WTC11 (cell line): ENCODE data around the gene CHD6. TPM values are rescaled to one million over a fixed set of nuclear protein-coding genes. Genes with fewer than 3 reads are reported as not detected.

Source experiments
- ATAC-seq: fragments of 200-7000 bp; cut with Tn5 transposase; 2 replicates; pipeline ENCODE4 v1.10.0; 2021; ENCODE audit warnings: mild to moderate bottlenecking, moderate library complexity
- CTCF ChIA-PET: fragments of 300-600 bp; sonication (Branson Sonifier 250); formaldehyde crosslinking; loops from one replicate; lab custom pipeline; 2021; ENCODE audit warnings: antibody characterized with exemption; lab: Charles Lee
- POLR2A ChIA-PET: fragments of 350-600 bp; sonication (Branson Sonifier 250); formaldehyde crosslinking; loops from one replicate; lab custom pipeline; 2021; ENCODE audit warnings: antibody characterized with exemption; lab: Charles Lee
- DNase-seq: peaks from one replicate; pipeline ENCODE4 v3.0.0; 2021; ENCODE audit warnings: low spot score
- H3K27ac Mint-ChIP-seq: 2 replicates; pipeline ENCODE4 v1.8.0; 2021; ENCODE audit warnings: mixed read lengths
- H3K27me3 Mint-ChIP-seq: 2 replicates; pipeline ENCODE4 v1.8.0; 2021; ENCODE audit warnings: low read depth, mild to moderate bottlenecking, moderate library complexity, mixed read lengths
- H3K36me3 Mint-ChIP-seq: 2 replicates; pipeline ENCODE4 v1.8.0; 2021; ENCODE audit warnings: mixed read lengths
- H3K4me1 Mint-ChIP-seq: 2 replicates; pipeline ENCODE4 v1.8.0; 2022; ENCODE audit warnings: mixed read lengths
- H3K4me3 Mint-ChIP-seq: 2 replicates; pipeline ENCODE4 v1.8.0; 2021; ENCODE audit warnings: mild to moderate bottlenecking, moderate library complexity, mixed read lengths
- H3K9me3 Mint-ChIP-seq: 2 replicates; pipeline ENCODE4 v1.8.0; 2021; ENCODE audit warnings: mixed read lengths
- AR ChIP-seq: fragments of 250-450 bp; sonication (Bioruptor Pico); IDR thresholded peaks from 2 replicates; pipeline ENCODE4 v1.9.0; 2021; ENCODE audit warnings: mild to moderate bottlenecking
- ARID4B ChIP-seq: sonication (generic); formaldehyde crosslinking; IDR thresholded peaks from 2 replicates; pipeline ENCODE4 v1.8.0; 2023; ENCODE audit warnings: missing genetic modification reagents, mild to moderate bottlenecking, borderline replicate concordance
- ATF1 ChIP-seq: sonication (generic); formaldehyde crosslinking; IDR thresholded peaks from 2 replicates; pipeline ENCODE4 v1.8.1; 2023; ENCODE audit warnings: mild to moderate bottlenecking, moderate library complexity, missing genetic modification reagents
- E2F1 ChIP-seq: sonication (generic); formaldehyde crosslinking; IDR thresholded peaks from 2 replicates; pipeline ENCODE4 v1.8.0; 2022; ENCODE audit warnings: mild to moderate bottlenecking, missing genetic modification reagents
- E2F5 ChIP-seq: sonication (generic); formaldehyde crosslinking; IDR thresholded peaks from 2 replicates; pipeline ENCODE4 v1.8.1; 2022; ENCODE audit warnings: mild to moderate bottlenecking, moderate library complexity, missing genetic modification reagents
- ERG ChIP-seq: fragments of 250-450 bp; sonication (Bioruptor Pico); IDR thresholded peaks from 2 replicates; pipeline ENCODE4 v1.8.0; 2021; ENCODE audit warnings: mild to moderate bottlenecking
- FOXP1 ChIP-seq: sonication (generic); formaldehyde crosslinking; IDR thresholded peaks from 2 replicates; pipeline ENCODE4 v1.8.0; 2022; ENCODE audit warnings: missing genetic modification reagents, mild to moderate bottlenecking, moderate library complexity, borderline replicate concordance
- GTF2I ChIP-seq: fragments of 250-450 bp; sonication (Bioruptor Pico); conservative IDR thresholded peaks from 2 replicates; pipeline ENCODE4 v1.4.0; 2021; ENCODE audit warnings: mild to moderate bottlenecking
- STAT6 ChIP-seq: sonication (generic); formaldehyde crosslinking; conservative IDR thresholded peaks from 2 replicates; pipeline ENCODE4 v1.8.1; 2023; ENCODE audit warnings: mild to moderate bottlenecking, low read depth, missing genetic modification reagents, moderate library complexity
- TCF7 ChIP-seq: sonication (generic); formaldehyde crosslinking; IDR thresholded peaks from 2 replicates; pipeline ENCODE4 v1.8.0; 2022; ENCODE audit warnings: mild to moderate bottlenecking, low read depth, missing genetic modification reagents, moderate library complexity
- USF2 ChIP-seq: sonication (generic); formaldehyde crosslinking; IDR thresholded peaks from 2 replicates; pipeline ENCODE4 v1.8.1; 2023; ENCODE audit warnings: mild to moderate bottlenecking, missing genetic modification reagents, moderate library complexity
- ZMAT4 ChIP-seq: fragments of 250-450 bp; sonication (Bioruptor Pico); IDR thresholded peaks from 2 replicates; pipeline ENCODE4 v1.9.0; 2021; ENCODE audit warnings: mild to moderate bottlenecking
- ZNF121 ChIP-seq: sonication (generic); formaldehyde crosslinking; IDR thresholded peaks from 2 replicates; pipeline ENCODE4 v1.8.0; 2023; ENCODE audit warnings: missing genetic modification reagents
- ZNF317 ChIP-seq: sonication (generic); formaldehyde crosslinking; IDR thresholded peaks from 2 replicates; pipeline ENCODE4 v1.8.1; 2023; ENCODE audit warnings: low read depth, mild to moderate bottlenecking, moderate library complexity, missing genetic modification reagents, borderline replicate concordance
- ZNF532 ChIP-seq: fragments of 250-450 bp; sonication (Bioruptor Pico); IDR thresholded peaks from 2 replicates; pipeline ENCODE4 v1.9.0; 2021; ENCODE audit warnings: mild to moderate bottlenecking, borderline replicate concordance
- total RNA-seq: library from RNA; stranded (reverse); gene quantifications from 3 replicates; pipeline ENCODE4 v1.2.3, GENCODE V29; 2021

The CHD6 gene
- total RNA-seq, 1 experiment from 2014 or later: 52.1 TPM

GRCh38 chr20:41621971-41622370, 3.8 kb upstream of the CHD6 start:
- no peak overlapping the region for H3K27ac Mint-ChIP-seq
- POLR2A ChIA-PET: no interaction called here
- TF ChIP-seq E2F5 (CRISPR knock-in tag) (no peak), ATF1 (CRISPR knock-in tag) (no peak), ZNF121 (CRISPR knock-in tag) (no peak), ZMAT4 (CRISPR knock-in tag) (no peak), AR (CRISPR knock-in tag) (no peak), FOXP1 (CRISPR knock-in tag) (no peak), ARID4B (CRISPR knock-in tag) (no peak), USF2 (no peak), ERG (CRISPR knock-in tag) (no peak), GTF2I (CRISPR knock-in tag) (no peak), ZNF532 (CRISPR knock-in tag) (no peak), TCF7 (no peak), STAT6 (CRISPR knock-in tag) (no peak), E2F1 (CRISPR knock-in tag) (no peak), ZNF317 (no peak)
- peaks cover 15% of the 10 kb centered on the region for H3K4me1 Mint-ChIP-seq
- H3K9me3 Mint-ChIP-seq: peaks cover under 1% of the 10 kb centered on the region
- no peak for DNase-seq
- CTCF ChIA-PET: no interaction called here
- H3K4me3 Mint-ChIP-seq: no peak overlapping the region
- H3K36me3 Mint-ChIP-seq: no peaks in the 10 kb centered on the region
- H3K27me3 Mint-ChIP-seq: no peaks in the 10 kb centered on the region
- ATAC-seq: no peak
